Right ventricle myocardium inferior (tissue), 1 donor: ENCODE data around the gene SNRNP25. TPM values are rescaled to one million over a fixed set of nuclear protein-coding genes. Genes with fewer than 3 reads are reported as not detected.

Experiments
- ATAC-seq: fragments of 200-7000 bp; cut with Tn5 transposase; one replicate; pipeline ENCODE4 v1.9.1; 2020; ENCODE audit warnings: mild to moderate bottlenecking, moderate library complexity
- DNase-seq: peaks from one replicate; pipeline ENCODE4 v3.0.0; 2021; ENCODE audit errors: missing footprints
- intact Hi-C: fragments of 100-400 bp; cut with DNase I; formaldehyde crosslinking; loops from one replicate; pipeline ENCODE4 v1.11.0; 2022
- total RNA-seq: library from RNA; stranded (reverse); fragmentation: NEBNext Ultra II Directional; extraction: Animal tissue kit (Norgen Biotek cat#: 25700); gene quantifications from one replicate; pipeline ENCODE4 v1.2.1, GENCODE V29; 2021
- donor health status: DM: no; HTN: yes; CAD: no; lungs with severe emphysema.

SNRNP25 gene
- total RNA-seq, 1 donor from 2014 or later, result 80.7 TPM

- DNase-seq (peak; percentile 84), ATAC-seq (peak; percentile 33)
- intact Hi-C loops, result no loop called here
Measured at GRCh38 chr16:74051-74746, 20.6 kb downstream of the SNRNP25 start.

- intact Hi-C loops, result no loop called here
- ATAC-seq (no peak), DNase-seq (no peak)
Measured at GRCh38 chr16:74747-75334, 21.2 kb downstream of the SNRNP25 start.

- DNase-seq (peak; percentile 85), ATAC-seq (peak; percentile 38)
- intact Hi-C loops, result no loop called here
Measured at GRCh38 chr16:75580-76501, 22.2 kb downstream of the SNRNP25 start.

GRCh38 chr16:76535-77272 lies 23.1 kb downstream of the SNRNP25 start:
- peak; percentile 61 for ATAC-seq
- intact Hi-C loops, result no loop called here
- DNase-seq, result peak; percentile 91

GRCh38 chr16:77273-77806 lies 23.7 kb downstream of the SNRNP25 start:
- intact Hi-C loops, result no loop called here
- DNase-seq, result peak; percentile 83
- peak; percentile 34 for ATAC-seq

- intact Hi-C loops, result no loop called here
- peak; percentile 67 for ATAC-seq
- peak; percentile 92 for DNase-seq
Measured at GRCh38 chr16:77807-78443, 24.3 kb downstream of the SNRNP25 start, which contains the start of gene MPG. Gene MPG (plus strand): TSS chr16:78225. CDS start chr16:78310, 85 bp downstream.

GRCh38 chr16:78444-79150 lies 25.0 kb downstream of the SNRNP25 start:
- peak; percentile 68 for DNase-seq
- intact Hi-C loops, result no loop called here
- no peak for ATAC-seq

GRCh38 chr16:79151-80054 lies 25.8 kb downstream of the SNRNP25 start:
- DNase-seq (no peak), ATAC-seq (no peak)
- intact Hi-C loops, result no loop called here

- peak; percentile 61 for DNase-seq
- no peak for ATAC-seq
Measured at GRCh38 chr16:83060-83603, 29.5 kb downstream of the SNRNP25 start.

GRCh38 chr16:83781-84615 lies 30.4 kb downstream of the SNRNP25 start:
- intact Hi-C loops, result no loop called here
- DNase-seq, result no peak
- ATAC-seq, result peak; percentile 14

More at GRCh38 chr16:83060-83603, 29.5 kb downstream of the SNRNP25 start:
- intact Hi-C loops, result no loop called here

- ATAC-seq (peak; percentile 72), DNase-seq (no peak)
- intact Hi-C loops, result no loop called here
Measured at GRCh38 chr16:84718-85406, 31.2 kb downstream of the SNRNP25 start.

- ATAC-seq (no peak), DNase-seq (peak; percentile 63)
- intact Hi-C loops, result no loop called here
Measured at GRCh38 chr16:85407-85782, 31.8 kb downstream of the SNRNP25 start.

- intact Hi-C loops, result no loop called here
- no peak for DNase-seq
- no peak for ATAC-seq
Measured at GRCh38 chr16:85865-86264, 32.2 kb downstream of the SNRNP25 start.

- no peak for ATAC-seq
- intact Hi-C loops, result no loop called here
- no peak for DNase-seq
Measured at GRCh38 chr16:86483-86952, 32.9 kb downstream of the SNRNP25 start.

- DNase-seq (no peak), ATAC-seq (no peak)
- intact Hi-C loops, result no loop called here
Measured at GRCh38 chr16:88613-89012, 35.0 kb downstream of the SNRNP25 start.
